ENCODE measurements around the gene OR2S2.
"Not testable (repeated sequence)": the region's sequence is repeated elsewhere in the genome, so short reads cannot be mapped to it uniquely, and the experiment has no call there.

- not testable (repeated sequence) for TF ChIP-seq CTCF (conservative IDR thresholded peaks at IDR 0.05; ENCODE audit: low read depth, low read length); EZH2 (IDR thresholded peaks at IDR 0.05; ENCODE audit: borderline replicate concordance, low read depth, low read length, poor library complexity, severe bottlenecking)
These were observed 23.9 kb downstream of the OR2S2 start for GRCh38 chr9:35934069-35934468.

Data from A673 (cell line).